Ecto neural progenitor cell (in vitro differentiated cells): ENCODE data around the gene SPOP.
"Not testable (repeated sequence)": the region's sequence is repeated elsewhere in the genome, so short reads cannot be mapped to it uniquely, and the experiment has no call there.

Experiments
- DNase-seq: peaks from one replicate; pipeline ENCODE4 v3.0.0-alpha.2; 2018; ENCODE audit warnings: low spot score

Gene SPOP

GRCh38 chr17:49571764-49572163, 106.1 kb downstream of the SPOP start:
- no peak for DNase-seq

DNA sequence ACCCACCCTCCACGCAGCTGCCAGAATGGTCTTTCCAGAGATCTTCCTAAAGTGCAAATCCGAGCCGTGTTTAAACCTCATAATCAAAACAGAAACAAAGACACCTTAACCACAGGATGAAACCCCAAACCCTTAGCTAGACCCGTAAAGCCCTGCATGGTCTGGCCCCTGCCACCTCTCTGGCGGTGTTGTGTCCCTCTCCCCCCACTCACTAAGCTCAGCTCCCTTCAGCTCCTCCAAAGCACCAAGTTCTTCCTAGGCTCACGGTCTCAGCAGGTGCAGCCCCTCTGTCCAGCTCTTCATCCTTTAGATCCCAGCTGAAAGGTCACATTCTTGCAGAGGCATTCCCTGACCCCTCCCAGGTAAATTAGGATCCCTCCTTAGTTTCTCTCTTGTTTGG, 106.6 kb downstream of the SPOP start:
- DNase-seq: no peak

DNA sequence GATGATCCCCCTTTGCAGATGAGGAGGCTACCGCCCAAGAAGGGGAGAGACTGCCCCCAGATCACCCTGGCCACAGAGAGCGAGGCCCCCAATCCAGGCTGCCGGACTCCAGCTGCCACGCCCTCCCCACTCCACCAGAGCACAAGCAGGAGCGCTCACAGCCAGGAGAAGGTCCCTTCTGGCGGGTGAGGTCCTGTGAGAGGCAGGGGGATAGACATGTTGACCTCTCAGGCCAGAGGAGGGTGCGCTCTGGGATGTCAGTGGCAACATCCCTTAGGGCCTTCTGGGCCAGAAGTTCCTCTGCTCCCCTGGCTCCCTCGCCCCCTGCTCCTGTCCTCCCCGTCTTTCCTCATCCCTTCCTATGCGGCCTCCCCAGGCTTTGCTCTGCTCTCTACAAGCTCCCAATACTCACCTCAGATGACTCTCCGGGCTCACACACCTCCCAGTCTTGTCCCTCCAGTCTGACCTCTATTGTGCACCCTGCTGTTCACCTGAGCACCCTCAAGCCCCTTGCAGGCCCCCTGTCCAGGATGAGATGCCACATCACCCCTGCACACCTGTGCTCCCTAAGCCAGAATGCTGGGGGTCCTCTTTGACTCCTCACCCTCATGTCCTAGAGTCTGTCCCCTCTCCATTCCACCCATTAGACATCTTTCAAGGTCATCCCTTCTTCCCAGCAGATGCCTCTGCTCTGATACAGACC, 107.2 kb downstream of the SPOP start:
- DNase-seq: peak; percentile 55

- DNase-seq: not testable (repeated sequence)
These were observed 109.2 kb downstream of the SPOP start for GRCh38 chr17:49568695-49569047.

- DNase-seq: peak; percentile 97
These were observed 109.8 kb downstream of the SPOP start for GRCh38 chr17:49567871-49568694.

DNA sequence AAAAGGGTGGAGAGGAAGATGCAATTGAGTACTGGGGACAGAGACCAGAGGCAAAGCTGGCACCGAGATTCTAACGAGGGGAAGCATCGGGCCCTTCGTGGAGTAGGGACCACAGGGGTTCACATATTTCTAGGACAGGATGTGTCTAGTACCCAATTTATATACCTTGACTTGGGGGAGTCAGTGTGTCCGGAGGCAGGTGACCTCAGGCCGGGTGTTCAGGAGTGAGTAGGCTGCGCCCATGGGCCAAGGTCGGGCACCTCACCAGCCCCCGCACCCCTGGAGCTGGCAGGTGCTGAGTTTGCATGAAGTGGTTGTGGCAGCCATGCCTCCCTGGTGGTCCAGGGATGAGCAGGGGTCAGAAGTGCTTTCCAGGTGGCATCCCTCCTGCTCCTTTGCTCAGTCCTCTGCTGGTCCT, 110.8 kb downstream of the SPOP start:
- peak; percentile 57 for DNase-seq

GRCh38 chr17:49566668-49567071, 111.2 kb downstream of the SPOP start:
- DNase-seq: no peak

- no peak for DNase-seq
These were observed 111.9 kb downstream of the SPOP start for GRCh38 chr17:49565948-49566491.

DNA sequence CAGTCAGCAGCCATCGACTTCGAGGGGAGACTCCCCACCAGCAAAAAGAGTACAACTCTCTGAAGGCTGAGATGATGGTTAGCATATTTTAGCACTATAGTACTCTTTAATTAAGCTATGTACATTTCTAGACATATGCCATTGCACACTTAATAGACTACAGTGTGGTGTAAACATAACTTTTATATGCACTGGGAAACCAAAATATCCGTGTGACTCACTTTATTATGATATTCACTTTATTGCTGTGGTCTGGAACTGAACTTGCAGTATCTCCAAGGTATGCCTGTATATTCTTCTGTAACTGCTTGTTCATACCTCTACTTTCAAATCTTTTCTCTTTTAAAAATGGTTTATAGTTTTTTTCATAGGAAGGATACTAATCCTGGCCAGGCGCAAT, 113.3 kb downstream of the SPOP start:
- no peak for DNase-seq

- peak; percentile 78 for DNase-seq
These were observed 120.4 kb downstream of the SPOP start for GRCh38 chr17:49557312-49558024.

GRCh38 chr17:49556223-49556943, 121.5 kb downstream of the SPOP start:
- DNase-seq: peak; percentile 98

DNA sequence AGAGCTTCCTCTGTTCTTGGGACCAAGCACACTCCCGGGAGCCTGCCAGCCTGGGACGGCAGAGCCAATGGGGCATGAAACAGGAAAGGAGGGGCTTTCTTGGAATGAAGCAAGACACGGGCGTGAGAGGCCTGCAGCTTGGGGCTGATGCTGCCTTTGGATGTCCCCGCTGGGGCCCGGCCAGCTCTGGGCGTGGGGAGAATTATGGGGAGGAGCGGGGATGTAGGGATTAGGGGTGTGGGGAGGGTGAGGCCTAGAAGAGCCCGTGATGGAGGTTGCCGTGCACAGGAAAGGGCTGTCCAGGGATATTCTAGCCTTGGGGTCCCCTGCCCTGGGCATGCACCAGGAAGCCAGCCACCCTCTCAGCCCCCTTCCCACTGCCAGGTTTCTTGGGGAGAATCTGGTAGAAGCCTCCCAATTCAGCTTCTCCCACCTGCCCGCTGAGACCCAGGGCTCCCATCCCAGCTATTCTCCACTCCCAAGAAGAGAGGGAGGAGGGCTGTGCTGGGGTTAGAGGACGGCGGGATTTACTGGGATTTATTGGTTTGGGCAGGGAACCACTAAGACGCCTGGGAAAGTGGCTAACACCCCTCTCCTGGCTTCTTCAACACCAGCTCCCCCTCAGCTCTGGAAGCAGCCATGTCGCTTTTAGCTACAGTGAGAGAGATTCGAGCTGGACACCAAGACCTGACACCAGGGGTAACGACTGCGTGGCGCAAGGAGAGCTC, 122.2 kb downstream of the SPOP start:
- peak; percentile 53 for DNase-seq

- DNase-seq: peak; percentile 49
These were observed 123.0 kb downstream of the SPOP start for GRCh38 chr17:49554694-49555494.

- no peak for DNase-seq
These were observed 124.1 kb downstream of the SPOP start for GRCh38 chr17:49553676-49554335.

GRCh38 chr17:49552070-49552751, 125.7 kb downstream of the SPOP start:
- no peak for DNase-seq

DNA sequence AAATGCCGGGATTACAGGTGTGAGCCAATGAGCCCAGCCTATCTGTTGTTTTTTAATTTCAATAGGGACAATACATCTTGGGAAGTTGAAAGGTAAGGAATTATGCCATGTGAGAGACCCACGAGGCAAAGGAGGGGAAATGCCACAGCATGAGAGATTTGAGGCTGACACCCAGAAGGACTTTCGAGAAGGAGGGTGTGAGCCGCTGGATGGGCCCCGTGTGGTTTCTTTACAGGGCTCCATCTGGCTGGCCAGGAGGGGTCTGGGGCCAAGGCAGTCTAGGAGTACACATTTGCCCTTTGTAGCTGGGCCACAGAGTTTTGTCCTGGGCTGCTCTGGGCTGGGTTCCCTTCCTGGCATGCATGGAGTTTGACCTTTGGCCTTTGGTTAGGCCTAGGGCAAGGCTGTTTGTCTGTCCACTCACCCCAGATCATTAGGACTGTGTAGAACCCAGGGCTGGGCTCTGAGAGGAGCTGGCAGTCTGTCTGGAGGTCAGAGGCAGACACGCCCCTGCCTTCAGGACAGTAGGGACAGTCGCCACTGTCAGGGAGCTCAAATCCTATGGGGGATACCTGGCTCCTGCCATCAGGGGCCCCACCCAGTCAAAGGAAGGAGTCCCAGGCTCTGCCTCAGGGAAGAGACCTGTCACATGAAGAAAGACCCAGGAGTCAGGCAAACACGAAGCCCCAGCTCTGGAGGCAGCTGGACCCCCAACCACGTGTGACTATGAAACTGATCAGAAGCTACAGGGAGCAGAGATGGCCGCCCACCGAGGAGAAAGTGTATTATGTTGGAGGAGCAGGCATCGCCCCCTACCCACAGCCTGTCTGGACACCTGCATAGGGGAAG, 126.5 kb downstream of the SPOP start:
- DNase-seq: no peak

DNA sequence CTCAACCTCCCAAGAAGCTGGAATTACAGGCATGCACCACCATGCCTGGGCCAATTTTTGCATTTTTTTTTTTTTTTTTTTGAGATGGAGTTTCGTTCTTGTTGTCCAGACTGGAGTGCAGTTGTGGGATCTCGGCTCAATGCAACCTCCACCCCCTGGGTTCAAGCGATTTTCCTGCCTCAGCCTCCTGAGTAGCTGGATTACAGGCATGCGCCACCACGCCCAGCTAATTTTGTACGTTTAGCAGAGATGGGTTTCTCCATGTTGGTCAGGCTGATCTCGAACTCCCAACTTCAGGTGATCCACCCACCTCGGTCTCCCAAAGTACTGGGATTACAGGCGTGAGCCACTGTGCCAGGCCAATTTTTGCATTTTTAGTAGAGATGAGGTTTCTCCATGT, 127.1 kb downstream of the SPOP start:
- not testable (repeated sequence) for DNase-seq
